ENCODE measurements around the gene NAT9. TPM values are rescaled to one million over a fixed set of nuclear protein-coding genes. Genes with fewer than 3 reads are reported as not detected.

The NAT9 gene
- total and polyA plus RNA-seq, 2 donors (not counting 1 experiment from before 2014, with no cell fraction given), result 34.7 to 39.6 TPM

GRCh38 chr17:74804683-74805082, 28.5 kb upstream of the NAT9 start:
- Histone ChIP-seq H3K9ac (ENCODE audit: insufficient read depth, low read length) (no peak overlapping the region), H3K4me2 (ENCODE audit: extremely low read depth, insufficient read depth, low read length) (no peak overlapping the region), H3K9me3 (ENCODE audit: control insufficient read depth, insufficient read depth, low read depth, low read length) (no peaks in the 10 kb centered on the region), H3K4me3 (replicated peaks in 1 of 4; ENCODE audit: control extremely low read depth in 1 of 4, insufficient read depth in 1 of 4, low read depth in 3 of 4, low read length in 4 of 4) (no peak overlapping the region), H3K79me2 (ENCODE audit: control insufficient read depth, insufficient read depth, low read length) (no peaks in the 10 kb centered on the region), H3K36me3 (ENCODE audit: control insufficient read depth, insufficient read depth, low read length) (peaks cover 7% of the 10 kb centered on the region), H4K20me1 (ENCODE audit: control insufficient read depth, extremely low read depth, insufficient read depth, low read length) (no peaks in the 10 kb centered on the region), H3K27ac (ENCODE audit: insufficient read depth, low read length) (no peak overlapping the region), H3K4me1 (ENCODE audit: control insufficient read depth, extremely low read depth, insufficient read depth, low read length) (no peaks in the 10 kb centered on the region), H2AFZ (ENCODE audit: low read length) (no peak overlapping the region), H3K27me3 (ENCODE audit: control insufficient read depth, insufficient read depth, low read length) (no peaks in the 10 kb centered on the region)
- DNase-seq (ENCODE audit: low read depth in 2 of 2), result no peak
- TF ChIP-seq CTCF (conservative IDR thresholded peaks at IDR 0.05 in 1 of 2, IDR thresholded peaks at IDR 0.05 in 1 of 2; ENCODE audit: low read depth in 1 of 2, low read length in 2 of 2) (no peak), EZH2 (IDR thresholded peaks at IDR 0.05; ENCODE audit: low read length, missing control alignments) (no peak)

- Histone ChIP-seq H3K9ac (ENCODE audit: insufficient read depth, low read length) (no peak overlapping the region), H3K9me3 (ENCODE audit: control insufficient read depth, insufficient read depth, low read depth, low read length) (no peaks in the 10 kb centered on the region), H3K4me3 (replicated peaks in 1 of 4; ENCODE audit: control extremely low read depth in 1 of 4, insufficient read depth in 1 of 4, low read depth in 3 of 4, low read length in 4 of 4) (no peak overlapping the region), H2AFZ (ENCODE audit: low read length) (no peak overlapping the region), H3K4me1 (ENCODE audit: control insufficient read depth, extremely low read depth, insufficient read depth, low read length) (no peaks in the 10 kb centered on the region), H3K36me3 (ENCODE audit: control insufficient read depth, insufficient read depth, low read length) (peaks cover 7% of the 10 kb centered on the region), H3K27ac (ENCODE audit: insufficient read depth, low read length) (no peak overlapping the region), H3K4me2 (ENCODE audit: extremely low read depth, insufficient read depth, low read length) (no peak overlapping the region), H4K20me1 (ENCODE audit: control insufficient read depth, extremely low read depth, insufficient read depth, low read length) (no peaks in the 10 kb centered on the region), H3K79me2 (ENCODE audit: control insufficient read depth, insufficient read depth, low read length) (no peaks in the 10 kb centered on the region), H3K27me3 (ENCODE audit: control insufficient read depth, insufficient read depth, low read length) (no peaks in the 10 kb centered on the region)
- TF ChIP-seq CTCF (conservative IDR thresholded peaks at IDR 0.05 in 1 of 2, IDR thresholded peaks at IDR 0.05 in 1 of 2; ENCODE audit: low read depth in 1 of 2, low read length in 2 of 2), result no peak
- TF ChIP-seq EZH2 (IDR thresholded peaks at IDR 0.05; ENCODE audit: low read length, missing control alignments), result no peak
- no peak for DNase-seq (ENCODE audit: low read depth in 2 of 2)
These were observed 27.8 kb upstream of the NAT9 start for GRCh38 chr17:74803971-74804370.

GRCh38 chr17:74803388-74803930, 27.3 kb upstream of the NAT9 start:
- no peaks in the 10 kb centered on the region for H3K79me2 ChIP-seq (ENCODE audit: control insufficient read depth, insufficient read depth, low read length)
- H3K4me3 ChIP-seq (replicated peaks in 1 of 4; ENCODE audit: control extremely low read depth in 1 of 4, insufficient read depth in 1 of 4, low read depth in 3 of 4, low read length in 4 of 4), result no peak overlapping the region
- DNase-seq (ENCODE audit: low read depth in 2 of 2), result no peak
- H3K27ac ChIP-seq (ENCODE audit: insufficient read depth, low read length), result no peak overlapping the region
- no peaks in the 10 kb centered on the region for H3K4me1 ChIP-seq (ENCODE audit: control insufficient read depth, extremely low read depth, insufficient read depth, low read length)
- no peaks in the 10 kb centered on the region for H3K9me3 ChIP-seq (ENCODE audit: control insufficient read depth, insufficient read depth, low read depth, low read length)
- no peak overlapping the region for H2AFZ ChIP-seq (ENCODE audit: low read length)
- TF ChIP-seq CTCF (conservative IDR thresholded peaks at IDR 0.05 in 1 of 2, IDR thresholded peaks at IDR 0.05 in 1 of 2; ENCODE audit: low read depth in 1 of 2, low read length in 2 of 2) (no peak), EZH2 (IDR thresholded peaks at IDR 0.05; ENCODE audit: low read length, missing control alignments) (no peak)
- H3K4me2 ChIP-seq (ENCODE audit: extremely low read depth, insufficient read depth, low read length), result no peak overlapping the region
- H3K27me3 ChIP-seq (ENCODE audit: control insufficient read depth, insufficient read depth, low read length), result no peaks in the 10 kb centered on the region
- H3K9ac ChIP-seq (ENCODE audit: insufficient read depth, low read length), result no peak overlapping the region
- peaks cover 7% of the 10 kb centered on the region for H3K36me3 ChIP-seq (ENCODE audit: control insufficient read depth, insufficient read depth, low read length)
- no peaks in the 10 kb centered on the region for H4K20me1 ChIP-seq (ENCODE audit: control insufficient read depth, extremely low read depth, insufficient read depth, low read length)
